GM18499 (cell line): ENCODE results near the gene POLDIP3.

Source experiments
- ATAC-seq: cut with Tn5 transposase; IDR thresholded peaks from one replicate; pipeline ENCODE4 v1.9.1; 2021; ENCODE audit warnings: moderate number of reproducible peaks; ENCODE audit not compliant: insufficient read depth, unreplicated experiment

POLDIP3 gene

GRCh38 chr22:42642806-42643633 lies 28.3 kb upstream of the POLDIP3 start:
- ATAC-seq, result no peak

- no peak for ATAC-seq
Observed at GRCh38 chr22:42641801-42642413, 27.2 kb upstream of the POLDIP3 start.

GRCh38 chr22:42639541-42640241 lies 25.0 kb upstream of the POLDIP3 start:
- no peak for ATAC-seq

- no peak for ATAC-seq
Observed at GRCh38 chr22:42637555-42637954, 22.9 kb upstream of the POLDIP3 start.

- ATAC-seq, result no peak
Observed at GRCh38 chr22:42636506-42636905, 21.8 kb upstream of the POLDIP3 start.

GRCh38 chr22:42635531-42635930 lies 20.8 kb upstream of the POLDIP3 start:
- ATAC-seq, result no peak

- ATAC-seq, result no peak
Observed at GRCh38 chr22:42633013-42633412, 18.3 kb upstream of the POLDIP3 start.

GRCh38 chr22:42632096-42632495 lies 17.4 kb upstream of the POLDIP3 start:
- no peak for ATAC-seq

- no peak for ATAC-seq
Observed at GRCh38 chr22:42630901-42631602, 16.4 kb upstream of the POLDIP3 start.

GRCh38 chr22:42630211-42630610 lies 15.5 kb upstream of the POLDIP3 start:
- ATAC-seq, result no peak

GRCh38 chr22:42627981-42628380 lies 13.3 kb upstream of the POLDIP3 start:
- no peak for ATAC-seq

- ATAC-seq, result no peak
Observed at GRCh38 chr22:42626951-42627625, 12.4 kb upstream of the POLDIP3 start.

- no peak for ATAC-seq
Observed at GRCh38 chr22:42626431-42626830, 11.7 kb upstream of the POLDIP3 start.

- no peak for ATAC-seq
Observed at GRCh38 chr22:42625416-42625815, 10.7 kb upstream of the POLDIP3 start.

GRCh38 chr22:42624551-42625106 lies 9.9 kb upstream of the POLDIP3 start:
- ATAC-seq, result no peak

- no peak for ATAC-seq
Observed at GRCh38 chr22:42623756-42624441, 9.2 kb upstream of the POLDIP3 start.

GRCh38 chr22:42623301-42623751 lies 8.6 kb upstream of the POLDIP3 start:
- no peak for ATAC-seq

- ATAC-seq, result no peak
Observed at GRCh38 chr22:42622061-42622710, 7.5 kb upstream of the POLDIP3 start.
